SU-DHL-6 (cell line): ENCODE measurements around the gene PAH.

ENCODE experiments used
- H2AFZ ChIP-seq: fragments of 200-600 bp; sonication (generic); 2 replicates; pipeline ENCODE4 v1.6.1; 2014; ENCODE audit warnings: low read depth, mild to moderate bottlenecking, moderate library complexity, mixed read lengths, antibody characterized with exemption, low read length; ENCODE audit not compliant: severe bottlenecking
- H3F3A ChIP-seq: fragments of 200-600 bp; shearing (Covaris generic); 2 replicates; pipeline ENCODE4 v1.6.0; 2016; ENCODE audit warnings: antibody characterized with exemption, mild to moderate bottlenecking; ENCODE audit not compliant: insufficient read depth
- H3K27ac ChIP-seq: fragments of 200-600 bp; sonication (generic); 2 replicates; pipeline ENCODE4 v1.5.1; 2016; ENCODE audit warnings: low read depth, mild to moderate bottlenecking, low read length, moderate library complexity, mixed read lengths
- H3K27me3 ChIP-seq: fragments of 200-600 bp; sonication (generic), shearing (Covaris generic); 2 replicates; pipeline ENCODE4 v1.6.0; 2014; ENCODE audit warnings: mild to moderate bottlenecking, low read length
- H3K36me3 ChIP-seq: fragments of 200-600 bp; sonication (generic); 2 replicates; pipeline ENCODE4 v1.6.1; 2014; ENCODE audit warnings: mild to moderate bottlenecking, low read length, mixed read lengths
- H3K4me2 ChIP-seq: fragments of 300-600, 200-600 bp; shearing (Covaris generic), sonication (generic); 2 replicates; pipeline ENCODE4 v1.6.0; 2014; ENCODE audit warnings: low read length, low read depth, mild to moderate bottlenecking; ENCODE audit not compliant: poor library complexity, severe bottlenecking
- H3K4me3 ChIP-seq: fragments of 200-600 bp; sonication (generic); 2 replicates; pipeline ENCODE4 v1.5.1; 2014; ENCODE audit warnings: antibody characterized with exemption, low read length, mild to moderate bottlenecking, mixed read lengths; ENCODE audit not compliant: insufficient read depth, poor library complexity, severe bottlenecking
- H3K79me2 ChIP-seq: fragments of 200-600 bp; sonication (generic); 2 replicates; pipeline ENCODE4 v1.6.1; 2014; ENCODE audit warnings: mild to moderate bottlenecking, low read length, moderate library complexity; ENCODE audit not compliant: insufficient read depth
- H3K9ac ChIP-seq: fragments of 200-600 bp; sonication (generic); 2 replicates; pipeline ENCODE4 v1.7.0; 2014; ENCODE audit warnings: mild to moderate bottlenecking, low read length
- H3K9me2 ChIP-seq: fragments of 200-600 bp; sonication (generic); replicated peaks from 2 replicates; pipeline ENCODE4 v1.6.1; 2014; ENCODE audit warnings: low read length; ENCODE audit not compliant: insufficient read depth
- H3K9me3 ChIP-seq: fragments of 200-600 bp; sonication (generic); 2 replicates; pipeline ENCODE4 v1.6.1; 2014; ENCODE audit warnings: low read length, mixed read lengths; ENCODE audit not compliant: insufficient read depth
- H4K20me1 ChIP-seq: fragments of 200-600 bp; sonication (generic); 2 replicates; pipeline ENCODE4 v1.6.1; 2014; ENCODE audit warnings: low read depth, mild to moderate bottlenecking, antibody characterized with exemption, low read length, moderate library complexity, mixed read lengths
- EZH2phosphoT487 ChIP-seq: fragments of 200-600 bp; sonication (generic), shearing (Covaris generic); conservative IDR thresholded peaks from 2 replicates; pipeline ENCODE4 v1.6.1; 2018; ENCODE audit warnings: mild to moderate bottlenecking, antibody characterized with exemption, low read length, moderate library complexity, mixed read lengths
- TF ChIP-seq, protein P1 (sequence below): fragments of 200-600 bp; sonication (generic); IDR thresholded peaks from one replicate; pipeline ENCODE4 v1.5.1; 2017; ENCODE audit warnings: antibody characterized with exemption, mild to moderate bottlenecking, low read length, moderate library complexity; ENCODE audit not compliant: insufficient read depth, poor library complexity, severe bottlenecking

Gene PAH

DNA sequence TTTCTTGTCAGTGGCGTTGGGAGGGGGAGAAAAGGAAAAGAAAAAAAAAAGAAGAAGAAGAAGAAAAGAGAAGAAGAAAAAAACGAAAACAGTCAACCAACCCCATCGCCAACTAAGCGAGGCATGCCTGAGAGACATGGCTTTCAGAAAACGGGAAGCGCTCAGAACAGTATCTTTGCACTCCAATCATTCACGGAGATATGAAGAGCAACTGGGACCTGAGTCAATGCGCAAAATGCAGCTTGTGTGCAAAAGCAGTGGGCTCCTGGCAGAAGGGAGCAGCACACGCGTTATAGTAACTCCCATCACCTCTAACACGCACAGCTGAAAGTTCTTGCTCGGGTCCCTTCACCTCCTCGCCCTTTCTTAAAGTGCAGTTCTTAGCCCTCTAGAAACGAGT is 42.3 kb upstream of the PAH start:
- Histone ChIP-seq H3K36me3 (no peaks in the 10 kb centered on the region), H3K79me2 (no peaks in the 10 kb centered on the region), H3K27ac (no peak overlapping the region), H3K9me3 (no peaks in the 10 kb centered on the region), H3K27me3 (no peaks in the 10 kb centered on the region), H3K4me3 (no peak overlapping the region), H3K9ac (no peak overlapping the region), H3F3A (no peaks in the 10 kb centered on the region), H4K20me1 (no peaks in the 10 kb centered on the region), H3K9me2 (no peaks in the 10 kb centered on the region), H3K4me2 (no peak overlapping the region), H2AFZ (no peak overlapping the region)
- TF ChIP-seq, protein P1, sequence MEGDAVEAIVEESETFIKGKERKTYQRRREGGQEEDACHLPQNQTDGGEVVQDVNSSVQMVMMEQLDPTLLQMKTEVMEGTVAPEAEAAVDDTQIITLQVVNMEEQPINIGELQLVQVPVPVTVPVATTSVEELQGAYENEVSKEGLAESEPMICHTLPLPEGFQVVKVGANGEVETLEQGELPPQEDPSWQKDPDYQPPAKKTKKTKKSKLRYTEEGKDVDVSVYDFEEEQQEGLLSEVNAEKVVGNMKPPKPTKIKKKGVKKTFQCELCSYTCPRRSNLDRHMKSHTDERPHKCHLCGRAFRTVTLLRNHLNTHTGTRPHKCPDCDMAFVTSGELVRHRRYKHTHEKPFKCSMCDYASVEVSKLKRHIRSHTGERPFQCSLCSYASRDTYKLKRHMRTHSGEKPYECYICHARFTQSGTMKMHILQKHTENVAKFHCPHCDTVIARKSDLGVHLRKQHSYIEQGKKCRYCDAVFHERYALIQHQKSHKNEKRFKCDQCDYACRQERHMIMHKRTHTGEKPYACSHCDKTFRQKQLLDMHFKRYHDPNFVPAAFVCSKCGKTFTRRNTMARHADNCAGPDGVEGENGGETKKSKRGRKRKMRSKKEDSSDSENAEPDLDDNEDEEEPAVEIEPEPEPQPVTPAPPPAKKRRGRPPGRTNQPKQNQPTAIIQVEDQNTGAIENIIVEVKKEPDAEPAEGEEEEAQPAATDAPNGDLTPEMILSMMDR, result no peak
- no peak for TF ChIP-seq EZH2phosphoT487

DNA sequence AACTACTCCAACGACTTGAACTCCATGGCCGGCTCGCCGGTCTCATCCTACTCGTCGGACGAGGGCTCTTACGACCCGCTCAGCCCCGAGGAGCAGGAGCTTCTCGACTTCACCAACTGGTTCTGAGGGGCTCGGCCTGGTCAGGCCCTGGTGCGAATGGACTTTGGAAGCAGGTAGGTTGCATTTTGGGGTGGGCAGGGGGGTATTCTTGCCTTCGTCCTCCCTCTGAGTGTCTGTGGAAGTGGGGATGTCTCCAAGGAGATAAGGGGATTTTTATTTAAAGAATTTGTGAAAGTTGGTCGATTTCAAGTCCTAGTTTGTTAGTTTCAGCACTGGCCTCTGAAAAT is 41.8 kb upstream of the PAH start:
- Histone ChIP-seq H3K36me3 (no peaks in the 10 kb centered on the region), H3K27ac (no peak overlapping the region), H3K9me2 (no peaks in the 10 kb centered on the region), H3K79me2 (no peaks in the 10 kb centered on the region), H3K4me2 (no peak overlapping the region), H3K4me3 (no peak overlapping the region), H3K9ac (no peak overlapping the region), H4K20me1 (no peaks in the 10 kb centered on the region), H3K9me3 (no peaks in the 10 kb centered on the region), H3K27me3 (no peaks in the 10 kb centered on the region), H3F3A (no peaks in the 10 kb centered on the region), H2AFZ (no peak overlapping the region)
- TF ChIP-seq EZH2phosphoT487, result no peak
- TF ChIP-seq, protein P1, result no peak

DNA sequence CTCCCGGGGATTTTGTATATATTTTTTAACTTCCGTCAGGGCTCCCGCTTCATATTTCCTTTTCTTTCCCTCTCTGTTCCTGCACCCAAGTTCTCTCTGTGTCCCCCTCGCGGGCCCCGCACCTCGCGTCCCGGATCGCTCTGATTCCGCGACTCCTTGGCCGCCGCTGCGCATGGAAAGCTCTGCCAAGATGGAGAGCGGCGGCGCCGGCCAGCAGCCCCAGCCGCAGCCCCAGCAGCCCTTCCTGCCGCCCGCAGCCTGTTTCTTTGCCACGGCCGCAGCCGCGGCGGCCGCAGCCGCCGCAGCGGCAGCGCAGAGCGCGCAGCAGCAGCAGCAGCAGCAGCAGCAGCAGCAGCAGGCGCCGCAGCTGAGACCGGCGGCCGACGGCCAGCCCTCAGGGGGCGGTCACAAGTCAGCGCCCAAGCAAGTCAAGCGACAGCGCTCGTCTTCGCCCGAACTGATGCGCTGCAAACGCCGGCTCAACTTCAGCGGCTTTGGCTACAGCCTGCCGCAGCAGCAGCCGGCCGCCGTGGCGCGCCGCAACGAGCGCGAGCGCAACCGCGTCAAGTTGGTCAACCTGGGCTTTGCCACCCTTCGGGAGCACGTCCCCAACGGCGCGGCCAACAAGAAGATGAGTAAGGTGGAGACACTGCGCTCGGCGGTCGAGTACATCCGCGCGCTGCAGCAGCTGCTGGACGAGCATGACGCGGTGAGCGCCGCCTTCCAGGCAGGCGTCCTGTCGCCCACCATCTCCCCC is 41.2 kb upstream of the PAH start:
- no peaks in the 10 kb centered on the region for H3K36me3 ChIP-seq
- TF ChIP-seq, protein P1, result no peak
- no peak for TF ChIP-seq EZH2phosphoT487
- no peak overlapping the region for H3K4me2 ChIP-seq
- no peaks in the 10 kb centered on the region for H3K27me3 ChIP-seq
- H3F3A ChIP-seq, result no peaks in the 10 kb centered on the region
- H2AFZ ChIP-seq, result no peak overlapping the region
- no peak overlapping the region for H3K27ac ChIP-seq
- H3K4me3 ChIP-seq, result no peak overlapping the region
- H4K20me1 ChIP-seq, result no peaks in the 10 kb centered on the region
- no peaks in the 10 kb centered on the region for H3K79me2 ChIP-seq
- H3K9ac ChIP-seq, result no peak overlapping the region
- no peaks in the 10 kb centered on the region for H3K9me3 ChIP-seq
- no peaks in the 10 kb centered on the region for H3K9me2 ChIP-seq
